ENCODE data around the gene INSIG2. TPM values are rescaled to one million over a fixed set of nuclear protein-coding genes. Genes with fewer than 3 reads are reported as not detected.

INSIG2 gene
- total RNA-seq, 1 experiment from 2014 or later: 8.5 TPM

DNA sequence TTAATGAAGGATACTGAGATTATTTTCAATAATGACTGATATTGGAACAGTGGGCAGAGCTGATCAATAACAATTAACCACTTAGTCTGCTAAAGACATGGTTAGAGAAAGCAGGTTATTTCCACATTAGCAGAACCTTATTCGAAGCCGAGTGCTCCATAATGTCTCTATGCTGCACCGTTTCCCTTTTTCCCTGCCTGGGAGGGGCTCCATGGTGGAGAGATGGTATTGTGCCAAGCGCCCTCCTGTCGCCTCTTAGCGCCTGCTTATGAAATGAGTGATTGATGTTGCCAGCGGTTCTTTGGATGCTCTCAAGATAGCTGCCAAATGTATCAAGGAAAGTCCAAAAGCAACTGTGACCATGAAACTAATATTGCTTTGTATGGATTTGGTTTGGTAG, 34.6 kb upstream of the INSIG2 start:
- no peak for DNase-seq
- Histone ChIP-seq H3K9me3 (ENCODE audit: low read length) (no peaks in the 10 kb centered on the region), H2AFZ (ENCODE audit: low read length) (no peak overlapping the region), H3K4me3 (ENCODE audit: low read length) (no peak overlapping the region), H3K9ac (ENCODE audit: low read length) (no peak overlapping the region), H3K79me2 (ENCODE audit: low read length) (no peaks in the 10 kb centered on the region), H3K9me2 (replicated peaks; ENCODE audit: low read length) (no peaks in the 10 kb centered on the region), H4K20me1 (ENCODE audit: low read length) (no peaks in the 10 kb centered on the region), H3K27me3 (ENCODE audit: low read length) (no peaks in the 10 kb centered on the region), H3K4me2 (ENCODE audit: low read length) (no peak overlapping the region), H3K4me1 (ENCODE audit: insufficient read depth, low read length) (peaks cover 24% of the 10 kb centered on the region), H3K27ac (ENCODE audit: low read length) (no peak overlapping the region), H3K36me3 (ENCODE audit: low read depth, low read length) (no peaks in the 10 kb centered on the region), H3F3A (ENCODE audit: low read length, unreplicated experiment) (no peaks in the 10 kb centered on the region)
- ATAC-seq: no peak
- ChIA-PET CTCF (no interaction called here), POLR2A (ENCODE audit: unreplicated experiment) (interaction anchor here (0.5 kb wide), 1 partner anchor 189 kb away, joined by 4 read pairs; no protein-coding TSS in a partner anchor)
- no peak for TF ChIP-seq EZH2 (IDR thresholded peaks at IDR 0.05; ENCODE audit: low read length, unreplicated experiment)
- TF ChIP-seq, protein P1, sequence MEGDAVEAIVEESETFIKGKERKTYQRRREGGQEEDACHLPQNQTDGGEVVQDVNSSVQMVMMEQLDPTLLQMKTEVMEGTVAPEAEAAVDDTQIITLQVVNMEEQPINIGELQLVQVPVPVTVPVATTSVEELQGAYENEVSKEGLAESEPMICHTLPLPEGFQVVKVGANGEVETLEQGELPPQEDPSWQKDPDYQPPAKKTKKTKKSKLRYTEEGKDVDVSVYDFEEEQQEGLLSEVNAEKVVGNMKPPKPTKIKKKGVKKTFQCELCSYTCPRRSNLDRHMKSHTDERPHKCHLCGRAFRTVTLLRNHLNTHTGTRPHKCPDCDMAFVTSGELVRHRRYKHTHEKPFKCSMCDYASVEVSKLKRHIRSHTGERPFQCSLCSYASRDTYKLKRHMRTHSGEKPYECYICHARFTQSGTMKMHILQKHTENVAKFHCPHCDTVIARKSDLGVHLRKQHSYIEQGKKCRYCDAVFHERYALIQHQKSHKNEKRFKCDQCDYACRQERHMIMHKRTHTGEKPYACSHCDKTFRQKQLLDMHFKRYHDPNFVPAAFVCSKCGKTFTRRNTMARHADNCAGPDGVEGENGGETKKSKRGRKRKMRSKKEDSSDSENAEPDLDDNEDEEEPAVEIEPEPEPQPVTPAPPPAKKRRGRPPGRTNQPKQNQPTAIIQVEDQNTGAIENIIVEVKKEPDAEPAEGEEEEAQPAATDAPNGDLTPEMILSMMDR (conservative IDR thresholded peaks at IDR 0.05; ENCODE audit: low read depth, low read length): no peak
- no peak for TF ChIP-seq EZH2phosphoT487 (IDR thresholded peaks at IDR 0.05; ENCODE audit: borderline replicate concordance, low read length)
- intact Hi-C loops (cut with micrococcal nuclease): no loop called here
- BruUV-seq (replicated peaks): no TSS peak

DNA sequence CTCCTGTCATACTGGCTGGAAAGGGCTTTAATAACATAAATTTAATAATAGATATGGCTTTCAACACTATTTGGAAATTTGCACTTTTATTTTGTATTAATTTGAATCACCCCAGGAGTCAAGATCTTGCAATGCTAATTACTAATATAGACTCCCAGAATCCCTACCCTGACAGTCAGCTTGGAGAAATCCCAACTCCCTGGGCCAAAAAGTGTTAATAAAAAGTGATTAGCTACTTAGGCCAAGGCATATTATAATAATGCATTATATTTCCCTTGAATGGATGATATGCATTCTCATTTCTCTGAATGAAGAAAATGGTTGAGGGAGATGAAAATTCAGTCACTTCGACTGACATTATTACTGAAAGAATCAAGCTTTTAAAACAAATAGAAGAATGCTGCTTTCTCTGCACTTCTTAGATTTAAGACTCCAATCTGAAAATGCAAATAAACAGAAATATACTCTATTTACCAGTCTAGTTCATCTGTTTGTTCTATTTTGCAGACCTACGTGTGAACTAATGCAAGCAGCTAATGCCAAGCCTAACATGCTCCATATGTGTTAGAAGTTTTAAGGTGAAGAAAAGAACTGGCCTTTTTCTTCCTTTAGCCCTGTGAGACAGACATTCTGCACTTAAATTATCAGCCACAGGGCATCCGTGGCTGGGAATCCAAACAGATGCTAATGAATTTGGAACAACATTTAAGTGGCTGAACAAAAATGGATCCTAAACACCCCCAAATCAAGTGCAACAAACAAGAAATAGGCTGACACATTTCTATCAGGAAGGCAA, 33.9 kb upstream of the INSIG2 start:
- Histone ChIP-seq H3K79me2 (ENCODE audit: low read length) (no peaks in the 10 kb centered on the region), H3K27me3 (ENCODE audit: low read length) (no peaks in the 10 kb centered on the region), H3K4me2 (ENCODE audit: low read length) (no peak overlapping the region), H3K9me3 (ENCODE audit: low read length) (no peaks in the 10 kb centered on the region), H3K9me2 (replicated peaks; ENCODE audit: low read length) (no peaks in the 10 kb centered on the region), H3K36me3 (ENCODE audit: low read depth, low read length) (no peaks in the 10 kb centered on the region), H2AFZ (ENCODE audit: low read length) (no peak overlapping the region), H3F3A (ENCODE audit: low read length, unreplicated experiment) (no peaks in the 10 kb centered on the region), H3K4me1 (ENCODE audit: insufficient read depth, low read length) (peaks cover 19% of the 10 kb centered on the region), H3K9ac (ENCODE audit: low read length) (no peak overlapping the region), H4K20me1 (ENCODE audit: low read length) (no peaks in the 10 kb centered on the region), H3K27ac (ENCODE audit: low read length) (no peak overlapping the region), H3K4me3 (ENCODE audit: low read length) (no peak overlapping the region)
- BruUV-seq (replicated peaks): no TSS peak
- ATAC-seq (no peak), DNase-seq (no peak)
- ChIA-PET CTCF (no interaction called here), POLR2A (ENCODE audit: unreplicated experiment) (interaction anchor here (0.5 kb wide), 1 partner anchor 188 kb away, joined by 4 read pairs; no protein-coding TSS in a partner anchor)
- TF ChIP-seq, protein P1 (conservative IDR thresholded peaks at IDR 0.05; ENCODE audit: low read depth, low read length): no peak
- no peak for TF ChIP-seq EZH2phosphoT487 (IDR thresholded peaks at IDR 0.05; ENCODE audit: borderline replicate concordance, low read length)
- no peak for TF ChIP-seq EZH2 (IDR thresholded peaks at IDR 0.05; ENCODE audit: low read length, unreplicated experiment)
- intact Hi-C loops (cut with micrococcal nuclease): no loop called here

DNA sequence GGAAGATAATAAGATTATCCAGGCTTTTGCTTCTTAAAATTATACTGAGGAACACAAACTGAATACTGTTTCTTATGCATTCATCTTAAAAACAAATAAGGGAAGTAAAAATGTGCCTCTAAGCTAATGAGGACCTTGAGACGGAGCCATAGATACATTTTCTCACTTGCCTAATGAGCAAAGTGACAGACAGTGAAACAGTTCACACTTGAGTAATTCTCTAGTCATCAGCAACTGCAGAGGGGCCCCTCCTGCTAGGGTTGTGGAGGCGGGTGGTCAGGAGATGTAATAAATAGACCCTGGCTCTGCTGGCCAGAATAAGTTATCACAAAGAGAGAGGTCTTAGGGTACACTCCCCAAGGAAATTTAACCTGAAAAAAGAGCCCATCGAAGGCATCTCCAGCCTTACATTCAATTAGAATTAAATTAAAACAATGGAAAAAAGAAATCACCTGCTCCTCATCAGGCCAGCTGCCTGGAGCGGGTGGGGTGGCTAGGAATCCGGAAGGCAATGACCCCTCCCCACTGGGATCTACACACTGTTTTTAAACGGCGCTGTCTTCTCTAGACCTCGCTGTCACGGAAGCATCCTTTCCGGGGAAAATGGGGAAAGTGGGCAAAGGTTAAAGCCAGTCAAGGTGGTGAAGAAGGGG, 32.6 kb upstream of the INSIG2 start:
- Histone ChIP-seq H3K9ac (ENCODE audit: low read length) (no peak overlapping the region), H2AFZ (ENCODE audit: low read length) (no peak overlapping the region), H3K4me3 (ENCODE audit: low read length) (no peak overlapping the region), H3K27me3 (ENCODE audit: low read length) (no peaks in the 10 kb centered on the region), H3K9me3 (ENCODE audit: low read length) (no peaks in the 10 kb centered on the region), H3K36me3 (ENCODE audit: low read depth, low read length) (no peaks in the 10 kb centered on the region), H3K9me2 (replicated peaks; ENCODE audit: low read length) (no peaks in the 10 kb centered on the region), H3K4me2 (ENCODE audit: low read length) (no peak overlapping the region), H4K20me1 (ENCODE audit: low read length) (no peaks in the 10 kb centered on the region), H3K79me2 (ENCODE audit: low read length) (no peaks in the 10 kb centered on the region), H3K27ac (ENCODE audit: low read length) (no peak overlapping the region), H3K4me1 (ENCODE audit: insufficient read depth, low read length) (peaks cover 14% of the 10 kb centered on the region), H3F3A (ENCODE audit: low read length, unreplicated experiment) (no peaks in the 10 kb centered on the region)
- ChIA-PET CTCF (no interaction called here), POLR2A (ENCODE audit: unreplicated experiment) (no interaction called here)
- TF ChIP-seq, protein P1 (conservative IDR thresholded peaks at IDR 0.05; ENCODE audit: low read depth, low read length): no peak
- TF ChIP-seq EZH2phosphoT487 (IDR thresholded peaks at IDR 0.05; ENCODE audit: borderline replicate concordance, low read length): no peak
- TF ChIP-seq EZH2 (IDR thresholded peaks at IDR 0.05; ENCODE audit: low read length, unreplicated experiment): no peak
- intact Hi-C loops (cut with micrococcal nuclease): no loop called here
- BruUV-seq (replicated peaks): no TSS peak
- no peak for DNase-seq
- ATAC-seq: no peak

All from PC-3 (cell line).